Keratinocyte (primary cell): ENCODE measurements around the gene SQSTM1. TPM values are rescaled to one million over a fixed set of nuclear protein-coding genes. Genes with fewer than 3 reads are reported as not detected.

Experiments used
- DNase-seq: peaks from one replicate; pipeline ENCODE4 v3.0.0-alpha.2; 2011; ENCODE audit warnings: low read depth, missing footprints, low spot score
- FAIRE-seq: peaks from 2 replicates; lab custom pipeline; 2011; peaks lifted over from hg19 to GRCh38; lab: Jason Lieb, UNC
- H2AFZ ChIP-seq: 2 replicates; pipeline ENCODE4 v1.6.0; 2012; ENCODE audit warnings: low read length, control low read depth, inconsistent platforms; ENCODE audit not compliant: control insufficient read depth
- H3K27ac ChIP-seq: 2 replicates; pipeline ENCODE4 v1.5.1; 2011; ENCODE audit warnings: low read length; ENCODE audit not compliant: control insufficient read depth, insufficient read depth
- H3K27me3 ChIP-seq: 3 replicates; pipeline ENCODE4 v1.6.0; 2011; ENCODE audit warnings: low read length; ENCODE audit not compliant: control insufficient read depth, insufficient read depth; ENCODE audit errors: extremely low read depth
- H3K36me3 ChIP-seq, 2 experiments: 2 replicates in 1 of 2; 3 replicates in 1 of 2; pipeline ENCODE4 v1.5.1; 2011; ENCODE audit warnings: low read length in 2 of 2, mild to moderate bottlenecking in 1 of 2; ENCODE audit not compliant: control insufficient read depth in 2 of 2, insufficient read depth in 2 of 2; ENCODE audit errors: extremely low read depth in 1 of 2
- H3K4me1 ChIP-seq: 3 replicates; pipeline ENCODE4 v1.5.1; 2011; ENCODE audit warnings: low read length; ENCODE audit not compliant: control insufficient read depth, insufficient read depth; ENCODE audit errors: extremely low read depth
- H3K4me2 ChIP-seq: 3 replicates; pipeline ENCODE4 v1.6.0; 2011; ENCODE audit warnings: low read depth, low read length; ENCODE audit not compliant: control insufficient read depth, insufficient read depth; ENCODE audit errors: extremely low read depth
- H3K4me3 ChIP-seq, 3 experiments: fragments of 200-600 bp in 1 of 3; sonication (generic) in 1 of 3; 2 replicates in 2 of 3; 3 replicates in 1 of 3; pipeline ENCODE4 v1.5.1; 2011 to 2016; ENCODE audit warnings: low read length in 3 of 3, mild to moderate bottlenecking in 3 of 3, control low read depth in 2 of 3, inconsistent platforms in 1 of 3, low read depth in 1 of 3, mixed read lengths in 1 of 3, mixed run types in 1 of 3, moderate library complexity in 1 of 3; ENCODE audit not compliant: control insufficient read depth in 2 of 3, insufficient read depth in 2 of 3; ENCODE audit errors: extremely low read depth in 1 of 3
- H3K79me2 ChIP-seq: 2 replicates; pipeline ENCODE4 v1.6.0; 2012; ENCODE audit warnings: low read length; ENCODE audit not compliant: control insufficient read depth, insufficient read depth
- H3K9ac ChIP-seq: 3 replicates; pipeline ENCODE4 v1.6.0; 2011; ENCODE audit warnings: low read length; ENCODE audit not compliant: control insufficient read depth, insufficient read depth; ENCODE audit errors: extremely low read depth
- H3K9me1 ChIP-seq: 3 replicates; pipeline ENCODE4 v1.6.0; 2011; ENCODE audit warnings: low read length; ENCODE audit not compliant: control insufficient read depth, insufficient read depth; ENCODE audit errors: extremely low read depth
- H3K9me3 ChIP-seq: 2 replicates; pipeline ENCODE4 v1.5.1; 2012; ENCODE audit warnings: low read depth, low read length; ENCODE audit not compliant: control insufficient read depth
- H4K20me1 ChIP-seq: 3 replicates; pipeline ENCODE4 v1.6.0; 2011; ENCODE audit warnings: low read length; ENCODE audit not compliant: control insufficient read depth, insufficient read depth; ENCODE audit errors: extremely low read depth
- EZH2 ChIP-seq: IDR thresholded peaks from one replicate; pipeline ENCODE4 v1.6.1; 2012; ENCODE audit warnings: inconsistent platforms, mild to moderate bottlenecking, low read length, moderate library complexity
- dilution Hi-C: fragments of 300-500 bp; cut with MboI; formaldehyde crosslinking; loops from one replicate; pipeline ENCODE4 v1.7.0; 2020; ENCODE audit warnings: low sequenced_read_pairs; ENCODE audit not compliant: extremely low pct_ligation_motif_present
- polyA plus RNA-seq, 5 experiments: library from polyadenylated mRNA; depleted of rRNA in 3 of 5; stranded (reverse) in 3 of 5; stranded (forward) in 1 of 5; unstranded in 1 of 5; fragments of >200 nt; gene quantifications; 1 replicate in 1 of 5; 2 replicates in 3 of 5; 3 replicates in 1 of 5; pipeline versions ENCODE4 v1.2.1 to v1.2.3, GENCODE V29; 2011 to 2012; ENCODE audit warnings: missing spikeins in 2 of 5, low read depth in 1 of 5, low replicate concordance in 1 of 5
- TF ChIP-seq, protein P1 (sequence below), 3 experiments: IDR thresholded peaks in 1 of 3; conservative IDR thresholded peaks in 1 of 3; optimal IDR thresholded peaks in 1 of 3; 2 replicates in 2 of 3; 3 replicates in 1 of 3; pipeline versions ENCODE3 to v1.5.1; 2011; ENCODE audit warnings: low read length in 3 of 3, mild to moderate bottlenecking in 3 of 3, moderate library complexity in 2 of 3, control low read depth in 1 of 3, inconsistent platforms in 1 of 3; ENCODE audit not compliant: insufficient read depth in 2 of 3; ENCODE audit errors: extremely low read depth in 1 of 3

The SQSTM1 gene
- polyA plus RNA-seq, 1 donor (not counting 4 experiments of a cell fraction or from before 2014, with no cell fraction given) = 75.7 TPM

DNA sequence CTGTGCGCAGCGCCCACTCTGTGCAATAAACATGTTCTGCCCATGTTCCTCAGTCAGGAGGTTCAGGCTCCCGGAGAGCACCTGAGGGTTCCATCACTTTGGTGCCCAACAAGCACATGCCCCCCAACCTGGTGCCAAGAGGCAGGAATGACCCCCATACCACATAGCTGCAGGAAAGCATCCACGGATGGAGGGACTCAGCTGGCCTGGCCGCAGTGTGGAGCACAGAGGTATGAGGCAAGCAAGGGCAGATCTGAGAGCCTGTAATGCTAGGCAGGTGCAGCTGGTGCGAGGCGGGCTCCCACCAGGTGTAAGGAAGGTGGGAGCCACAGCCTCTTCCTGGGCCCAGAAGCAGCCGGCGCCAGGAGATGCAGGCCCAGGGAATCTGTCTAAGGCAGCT lies 42.2 kb downstream of the SQSTM1 start:
- Histone ChIP-seq H3K27ac (no peak overlapping the region), H3K36me3 (peaks cover 23 to 42% of the 10 kb centered on the region in 2 experiments), H3K4me1 (peaks cover 7% of the 10 kb centered on the region), H3K4me2 (no peak overlapping the region), H3K27me3 (no peaks in the 10 kb centered on the region), H3K79me2 (peaks cover 2% of the 10 kb centered on the region), H4K20me1 (no peaks in the 10 kb centered on the region), H3K4me3 (no peak overlapping the region), H3K9me1 (no peaks in the 10 kb centered on the region), H3K9me3 (no peaks in the 10 kb centered on the region), H2AFZ (no peak overlapping the region), H3K9ac (no peak overlapping the region)
- dilution Hi-C loops = no loop called here
- DNase-seq (no peak), FAIRE-seq (no peak)
- TF ChIP-seq EZH2 = no peak

DNA sequence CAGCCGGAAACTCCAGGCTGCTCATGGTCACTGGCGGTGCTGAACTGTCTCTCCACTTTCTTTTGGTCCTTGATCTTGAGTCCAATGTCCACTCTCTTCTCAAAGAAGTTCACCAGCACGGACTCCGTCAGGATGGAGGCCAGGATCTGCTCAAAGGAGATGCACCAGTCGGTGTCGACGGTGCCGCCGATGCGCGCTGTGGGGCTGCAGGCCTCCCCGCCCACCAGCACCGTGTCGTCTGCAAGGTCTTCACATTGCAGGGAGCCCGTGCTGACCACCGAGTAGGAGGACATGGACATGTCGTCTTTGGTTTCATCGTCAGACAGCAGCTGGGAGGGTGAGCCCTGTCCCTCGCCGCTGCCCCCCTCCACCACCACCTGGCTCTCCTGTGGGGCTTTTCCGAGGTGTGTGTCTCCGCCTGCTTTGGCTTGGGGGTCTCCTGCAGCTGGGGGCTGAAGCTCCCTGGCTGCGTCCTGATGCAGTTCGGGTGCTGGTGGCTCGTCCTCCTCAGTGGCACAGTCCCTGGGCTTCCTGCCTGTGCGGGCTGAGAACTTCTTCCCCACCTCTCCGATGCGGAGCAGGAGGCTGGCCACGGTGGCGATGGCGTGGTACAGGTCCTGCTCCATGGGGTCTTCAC lies 42.9 kb downstream of the SQSTM1 start:
- Histone ChIP-seq H3K36me3 (peaks cover 23 to 44% of the 10 kb centered on the region in 2 experiments), H3K4me1 (peaks cover 6% of the 10 kb centered on the region), H3K9me1 (no peaks in the 10 kb centered on the region), H3K9ac (no peak overlapping the region), H3K9me3 (no peaks in the 10 kb centered on the region), H3K4me2 (no peak overlapping the region), H2AFZ (no peak overlapping the region), H3K27me3 (no peaks in the 10 kb centered on the region), H4K20me1 (no peaks in the 10 kb centered on the region), H3K27ac (no peak overlapping the region), H3K4me3 (no peak overlapping the region), H3K79me2 (no peaks in the 10 kb centered on the region)
- dilution Hi-C loops = no loop called here
- DNase-seq = no peak
- FAIRE-seq = no peak
- TF ChIP-seq EZH2 = no peak
- TF ChIP-seq, protein P1, sequence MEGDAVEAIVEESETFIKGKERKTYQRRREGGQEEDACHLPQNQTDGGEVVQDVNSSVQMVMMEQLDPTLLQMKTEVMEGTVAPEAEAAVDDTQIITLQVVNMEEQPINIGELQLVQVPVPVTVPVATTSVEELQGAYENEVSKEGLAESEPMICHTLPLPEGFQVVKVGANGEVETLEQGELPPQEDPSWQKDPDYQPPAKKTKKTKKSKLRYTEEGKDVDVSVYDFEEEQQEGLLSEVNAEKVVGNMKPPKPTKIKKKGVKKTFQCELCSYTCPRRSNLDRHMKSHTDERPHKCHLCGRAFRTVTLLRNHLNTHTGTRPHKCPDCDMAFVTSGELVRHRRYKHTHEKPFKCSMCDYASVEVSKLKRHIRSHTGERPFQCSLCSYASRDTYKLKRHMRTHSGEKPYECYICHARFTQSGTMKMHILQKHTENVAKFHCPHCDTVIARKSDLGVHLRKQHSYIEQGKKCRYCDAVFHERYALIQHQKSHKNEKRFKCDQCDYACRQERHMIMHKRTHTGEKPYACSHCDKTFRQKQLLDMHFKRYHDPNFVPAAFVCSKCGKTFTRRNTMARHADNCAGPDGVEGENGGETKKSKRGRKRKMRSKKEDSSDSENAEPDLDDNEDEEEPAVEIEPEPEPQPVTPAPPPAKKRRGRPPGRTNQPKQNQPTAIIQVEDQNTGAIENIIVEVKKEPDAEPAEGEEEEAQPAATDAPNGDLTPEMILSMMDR (optimal IDR thresholded peaks at IDR 0.05 in 1 of 3, IDR thresholded peaks at IDR 0.05 in 1 of 3, conservative IDR thresholded peaks at IDR 0.05 in 1 of 3; ENCODE audit: extremely low read depth in 1 of 3, insufficient read depth in 2 of 3, low read length in 3 of 3) = no peak

DNA sequence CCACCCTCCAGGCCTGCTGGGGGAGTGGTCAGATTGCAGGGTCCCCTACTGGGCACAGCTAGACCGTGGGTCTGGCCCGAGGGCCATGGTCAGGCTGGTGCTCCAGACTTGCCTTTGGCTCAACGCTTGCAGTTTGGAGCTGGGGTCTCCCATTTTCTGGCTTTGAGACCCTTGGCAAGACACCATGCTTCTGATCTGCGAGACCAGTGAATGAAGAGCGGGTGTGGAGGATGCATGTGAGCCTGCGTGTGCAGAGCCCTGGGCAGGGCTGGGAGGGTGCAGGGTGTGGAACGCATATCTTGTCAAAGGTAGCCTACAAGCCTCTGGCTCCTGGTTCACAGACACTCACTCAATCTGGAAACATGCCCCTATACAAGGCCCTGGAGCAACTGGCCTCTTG lies 44.0 kb downstream of the SQSTM1 start:
- peaks cover 23 to 50% of the 10 kb centered on the region in 2 experiments for H3K36me3 ChIP-seq
- FAIRE-seq = no peak
- H3K4me2 ChIP-seq = no peak overlapping the region
- no peaks in the 10 kb centered on the region for H3K9me3 ChIP-seq
- no peaks in the 10 kb centered on the region for H3K79me2 ChIP-seq
- DNase-seq = no peak
- H3K9ac ChIP-seq = no peak overlapping the region
- no peak overlapping the region for H3K27ac ChIP-seq
- dilution Hi-C loops = no loop called here
- H4K20me1 ChIP-seq = no peaks in the 10 kb centered on the region
- H3K4me3 ChIP-seq = no peak overlapping the region
- no peaks in the 10 kb centered on the region for H3K27me3 ChIP-seq
- no peaks in the 10 kb centered on the region for H3K9me1 ChIP-seq
- no peak overlapping the region for H2AFZ ChIP-seq
- H3K4me1 ChIP-seq = peaks cover 6% of the 10 kb centered on the region
- TF ChIP-seq, protein P1 (optimal IDR thresholded peaks at IDR 0.05 in 1 of 3, IDR thresholded peaks at IDR 0.05 in 1 of 3, conservative IDR thresholded peaks at IDR 0.05 in 1 of 3; ENCODE audit: extremely low read depth in 1 of 3, insufficient read depth in 2 of 3, low read length in 3 of 3) = no peak
- TF ChIP-seq EZH2 = no peak
